Ammon's horn (tissue), 1 donor: ENCODE data around the gene RACK1.
"Not testable (repeated sequence)": the region's sequence is repeated elsewhere in the genome, so short reads cannot be mapped to it uniquely, and the experiment has no call there.

Experiments used
- DNase-seq: peaks from one replicate; pipeline ENCODE4 v3.0.0-alpha.2; 2016; ENCODE audit warnings: low spot score

The RACK1 gene

DNA sequence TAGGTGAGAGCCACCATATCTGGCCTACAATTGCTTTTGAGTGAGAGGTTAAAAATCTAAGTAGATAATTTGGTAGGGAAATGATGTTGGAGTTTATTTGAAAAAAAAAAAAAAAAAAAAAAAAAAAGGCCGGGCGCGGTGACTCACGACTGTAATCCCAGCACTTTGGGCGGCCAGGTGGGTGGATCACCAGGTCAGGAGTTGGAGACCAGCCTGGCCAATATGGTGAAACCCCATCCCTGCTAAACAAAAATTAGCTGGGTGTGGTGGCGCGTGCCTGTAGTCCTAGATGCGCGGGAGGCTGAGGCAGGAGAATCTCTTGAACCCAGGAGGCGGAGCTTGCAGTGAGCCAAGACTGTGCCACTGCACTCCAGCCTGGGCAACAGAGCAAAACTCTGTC lies 29.5 kb downstream of the RACK1 start:
- DNase-seq = not testable (repeated sequence)

DNA sequence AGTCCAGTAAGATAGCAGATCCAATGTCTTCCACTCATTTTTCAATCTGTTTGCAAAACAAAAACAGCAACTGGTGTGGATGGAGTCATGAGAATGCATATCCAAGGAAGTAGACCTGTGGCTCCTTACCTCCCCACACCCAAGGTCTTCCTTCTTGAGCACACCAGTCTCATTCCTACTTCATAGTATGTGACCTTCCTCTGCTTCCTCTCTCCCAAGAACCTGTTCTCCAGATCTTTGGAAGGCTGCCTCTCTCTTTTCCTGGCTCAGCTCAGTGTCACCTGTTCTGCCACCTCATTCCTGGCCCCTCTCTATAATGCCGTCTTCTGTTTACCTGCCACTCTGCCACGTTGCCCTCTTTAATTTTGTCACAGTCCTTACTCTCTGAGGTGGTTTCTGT lies 30.8 kb downstream of the RACK1 start:
- no peak for DNase-seq

DNA sequence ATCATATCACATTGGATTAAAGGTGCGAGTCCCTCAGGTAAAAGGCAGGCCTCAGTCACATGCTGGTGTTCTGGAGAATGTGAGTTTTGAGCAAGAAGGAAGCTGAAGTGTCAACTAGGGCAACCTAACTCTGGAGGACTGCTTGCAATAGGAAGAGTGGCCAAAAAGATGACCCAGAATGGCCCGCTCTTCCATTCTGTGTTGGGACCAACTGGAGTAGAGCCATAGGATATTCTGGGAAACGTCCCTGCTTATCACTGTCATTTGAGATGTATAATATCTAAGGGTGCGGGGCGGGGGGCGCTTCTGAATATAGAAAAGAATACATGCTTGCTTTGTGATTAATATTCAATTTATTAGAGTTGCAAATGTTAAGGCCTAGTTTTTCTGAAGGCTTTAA lies 31.6 kb downstream of the RACK1 start:
- no peak for DNase-seq

DNA sequence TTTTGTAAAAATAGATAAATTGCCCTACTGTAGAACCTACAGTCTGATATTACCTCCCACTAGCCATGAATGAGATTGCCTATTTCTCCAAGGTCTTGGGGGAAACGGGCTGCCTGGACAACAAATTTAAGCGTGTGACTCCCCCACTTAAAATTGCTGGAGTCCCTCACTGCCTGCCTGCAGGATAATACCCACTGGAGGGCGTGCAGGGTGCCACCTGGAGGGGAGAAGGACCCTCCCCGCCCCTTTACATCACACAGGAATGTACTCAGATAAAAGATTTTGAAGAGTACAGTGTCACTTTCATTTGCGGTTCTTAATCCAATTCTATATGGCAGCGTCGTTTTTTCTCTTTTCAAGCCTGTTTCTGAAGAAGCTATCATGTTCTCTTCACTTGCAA lies 32.5 kb downstream of the RACK1 start:
- no peak for DNase-seq

DNA sequence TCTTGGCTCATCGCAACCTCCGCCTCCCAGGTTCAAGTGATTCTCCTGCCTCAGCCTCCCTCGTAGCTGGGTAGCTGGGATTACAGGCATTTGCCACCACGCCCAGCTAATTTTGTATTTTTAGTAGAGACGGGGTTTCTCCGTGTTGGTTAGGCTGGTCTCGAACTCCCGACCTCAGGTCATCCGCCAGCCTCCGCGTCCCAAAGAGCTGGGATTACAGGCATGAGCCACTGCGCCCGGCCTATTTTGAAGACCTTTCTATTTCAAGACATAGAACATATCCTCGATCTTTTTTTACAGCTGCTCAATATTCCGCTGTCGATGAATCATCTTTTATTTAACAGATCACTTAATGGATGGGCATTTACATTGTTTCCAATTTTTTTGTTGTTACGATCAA lies 33.0 kb downstream of the RACK1 start:
- DNase-seq = not testable (repeated sequence)

DNA sequence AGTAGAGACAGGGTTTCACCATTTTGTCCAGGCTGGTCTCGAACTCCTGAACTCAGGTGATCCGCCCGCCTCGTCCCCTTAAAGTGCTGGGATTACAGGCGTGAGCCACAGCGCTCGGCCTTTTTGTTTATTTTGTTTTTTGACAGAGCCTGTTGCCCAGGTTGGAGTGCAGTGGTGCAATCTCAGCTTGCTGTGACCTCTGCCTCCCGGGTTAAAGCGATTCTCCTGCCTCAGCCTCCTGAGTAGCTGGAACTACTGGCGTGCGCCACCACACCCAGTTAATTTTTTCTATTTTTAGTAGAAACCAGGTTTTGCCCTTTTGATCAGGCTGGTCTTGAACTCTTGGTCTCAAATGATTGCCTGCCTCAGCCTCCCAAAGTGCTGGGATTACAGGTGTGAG lies 33.6 kb downstream of the RACK1 start:
- not testable (repeated sequence) for DNase-seq

DNA sequence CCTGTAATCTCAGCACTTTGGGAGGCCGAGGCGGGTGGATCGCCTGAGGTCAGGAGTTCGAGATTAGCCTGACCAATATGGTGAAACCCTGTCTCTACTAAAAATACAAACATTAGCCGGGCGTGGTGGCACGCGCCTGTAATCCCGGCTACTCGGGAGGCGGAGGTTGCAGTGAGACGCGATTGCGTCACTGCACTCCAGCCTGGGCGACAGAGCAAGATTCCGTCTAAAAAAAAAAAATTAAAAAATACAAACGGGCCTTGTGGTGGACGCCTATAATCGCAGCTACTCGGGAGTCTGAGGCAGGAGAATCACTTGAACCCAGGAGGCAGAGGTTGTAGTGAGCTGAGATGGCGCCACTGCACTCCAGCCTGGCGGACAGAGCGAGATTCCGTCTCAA lies 34.7 kb downstream of the RACK1 start:
- not testable (repeated sequence) for DNase-seq

DNA sequence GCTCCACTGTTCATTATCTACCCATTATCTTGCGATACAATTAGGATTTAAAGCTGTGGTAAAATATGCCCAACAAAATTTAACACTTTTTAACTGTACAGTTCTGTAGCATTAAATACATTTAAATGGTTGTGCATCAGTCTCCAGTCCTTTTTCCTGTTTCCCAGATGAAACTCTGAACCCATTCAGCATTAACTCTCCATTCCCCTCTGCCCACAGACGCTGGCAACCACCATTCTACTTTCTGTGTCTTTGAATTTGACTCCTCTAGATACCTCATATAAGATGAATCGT lies 35.8 kb downstream of the RACK1 start:
- DNase-seq = no peak

DNA sequence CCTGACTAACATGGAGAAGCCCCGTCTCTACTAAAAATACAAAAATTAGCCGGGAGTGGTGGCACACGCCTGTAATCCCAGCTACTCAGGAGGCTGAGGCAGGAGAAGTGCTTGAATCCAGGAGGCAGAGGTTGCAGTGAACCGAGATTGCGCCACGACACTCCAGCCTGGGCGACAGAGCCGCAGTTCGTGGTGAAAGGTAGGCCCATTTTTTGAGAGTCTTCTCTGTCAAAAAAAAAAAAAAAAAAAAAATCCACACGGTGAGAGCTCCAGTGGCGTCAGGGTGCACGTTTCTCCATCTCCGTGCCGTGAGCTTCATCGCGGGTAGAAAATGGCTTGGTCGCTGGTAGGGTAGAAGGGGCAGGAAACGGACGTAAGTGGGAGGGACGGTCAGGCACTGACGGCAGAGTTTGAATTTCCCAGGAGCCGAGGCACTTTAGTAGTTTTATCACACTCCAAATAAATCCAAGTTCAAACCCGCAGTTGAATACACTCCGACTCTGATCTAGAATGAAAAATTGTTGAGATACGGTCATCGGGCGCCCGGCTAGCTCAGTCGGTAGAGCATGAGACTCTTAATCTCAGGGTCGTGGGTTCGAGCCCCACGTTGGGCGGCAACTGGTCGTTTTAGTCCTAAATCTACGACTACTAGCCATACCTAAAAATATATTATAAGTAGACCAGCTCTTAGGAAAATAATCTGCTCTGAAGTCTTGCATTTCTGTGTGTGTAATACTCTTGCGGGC lies 36.3 kb downstream of the RACK1 start:
- peak; percentile 80 for DNase-seq

DNA sequence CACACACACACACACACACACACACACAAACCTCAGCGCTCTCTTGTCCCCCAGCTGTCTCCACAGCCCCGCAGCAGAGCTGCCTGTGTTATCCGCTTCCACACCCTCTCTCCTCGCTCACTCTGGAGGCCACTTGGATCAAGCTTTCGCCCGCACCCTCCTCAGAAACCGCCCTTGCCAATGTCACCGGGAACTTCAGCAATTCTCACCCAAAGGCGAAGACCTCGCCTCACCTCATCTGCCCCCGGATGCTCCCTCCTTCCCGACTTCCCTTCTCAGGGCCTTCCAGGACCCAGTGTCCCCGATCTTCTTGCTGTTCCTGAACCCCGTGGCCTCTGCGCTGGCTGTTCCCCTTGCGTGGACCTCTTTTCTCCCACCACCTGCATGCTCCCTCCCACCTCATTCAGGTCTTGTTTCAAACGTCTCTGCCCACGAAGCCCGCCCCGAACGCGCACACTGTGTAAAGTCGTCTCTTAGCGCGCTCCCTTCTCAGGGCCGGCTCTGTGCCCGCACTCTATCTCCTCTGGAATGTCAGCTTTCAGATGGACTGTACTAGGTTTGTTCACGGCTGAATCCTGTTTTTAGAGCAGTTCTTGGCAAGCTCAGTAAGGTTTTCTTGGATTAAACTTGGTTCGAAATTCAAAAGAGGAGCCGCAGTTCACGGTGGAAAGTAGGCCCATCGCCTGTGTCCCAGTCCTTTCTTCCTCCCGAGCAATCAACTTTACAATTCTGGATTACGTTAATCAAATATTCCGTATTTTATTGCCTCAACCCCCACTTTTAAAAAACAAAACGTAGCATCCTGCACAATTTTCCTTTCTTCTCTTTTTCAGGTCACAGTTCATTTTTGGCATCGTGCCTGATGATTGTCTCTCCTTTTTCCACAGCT lies 37.7 kb downstream of the RACK1 start:
- DNase-seq = peak; percentile 39

DNA sequence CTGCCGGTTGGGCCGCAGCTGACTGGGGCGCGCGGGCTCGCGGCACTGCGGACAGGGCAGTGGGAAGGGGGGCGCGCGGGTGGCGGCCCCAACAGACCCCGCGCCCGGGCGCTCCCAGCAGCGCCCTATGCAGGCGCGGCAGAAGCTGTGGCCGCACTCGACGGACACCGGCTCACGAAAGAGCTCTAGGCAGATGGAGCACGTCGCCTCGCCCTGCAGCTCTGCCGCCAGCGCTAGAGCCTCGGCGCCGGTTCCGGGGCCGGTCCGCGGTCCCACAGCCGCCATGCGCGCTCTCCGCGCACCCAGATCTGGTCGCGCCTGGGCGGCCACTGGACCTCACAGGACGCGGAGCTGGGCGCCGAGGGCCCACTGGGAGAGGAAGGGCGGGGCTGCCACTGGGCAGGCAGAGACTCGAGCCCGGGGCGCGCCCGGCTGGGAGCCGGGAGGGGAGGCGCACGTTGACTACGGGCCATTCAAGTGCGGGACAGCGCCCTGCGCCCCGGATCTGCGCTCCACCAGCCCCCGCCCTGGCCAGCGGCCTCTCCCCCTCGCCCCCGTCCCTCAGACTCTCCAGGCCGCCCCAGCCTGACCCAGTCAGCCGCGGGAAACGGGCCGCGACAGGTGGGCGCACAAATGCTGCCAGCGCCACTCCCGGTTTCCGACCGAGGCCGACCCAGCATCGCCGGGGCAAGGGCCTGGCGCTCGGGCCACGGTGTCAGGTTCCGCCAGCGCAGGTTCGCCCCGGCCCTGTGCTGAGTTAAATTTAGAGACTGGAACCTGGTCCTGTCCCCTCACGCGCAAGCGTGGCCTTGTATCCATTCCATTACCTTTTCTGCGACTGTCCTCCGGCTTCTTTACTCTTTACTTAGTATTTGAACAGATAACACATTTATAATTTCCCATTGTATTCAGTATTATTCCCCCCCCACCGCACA lies 38.6 kb downstream of the RACK1 start, which contains the start of gene TRIM7:
Gene TRIM7 (minus strand): TSS at position 371 of the 935 bp plus-strand sequence. CDS start 86 bp downstream, at position 285.
- DNase-seq = no peak

DNA sequence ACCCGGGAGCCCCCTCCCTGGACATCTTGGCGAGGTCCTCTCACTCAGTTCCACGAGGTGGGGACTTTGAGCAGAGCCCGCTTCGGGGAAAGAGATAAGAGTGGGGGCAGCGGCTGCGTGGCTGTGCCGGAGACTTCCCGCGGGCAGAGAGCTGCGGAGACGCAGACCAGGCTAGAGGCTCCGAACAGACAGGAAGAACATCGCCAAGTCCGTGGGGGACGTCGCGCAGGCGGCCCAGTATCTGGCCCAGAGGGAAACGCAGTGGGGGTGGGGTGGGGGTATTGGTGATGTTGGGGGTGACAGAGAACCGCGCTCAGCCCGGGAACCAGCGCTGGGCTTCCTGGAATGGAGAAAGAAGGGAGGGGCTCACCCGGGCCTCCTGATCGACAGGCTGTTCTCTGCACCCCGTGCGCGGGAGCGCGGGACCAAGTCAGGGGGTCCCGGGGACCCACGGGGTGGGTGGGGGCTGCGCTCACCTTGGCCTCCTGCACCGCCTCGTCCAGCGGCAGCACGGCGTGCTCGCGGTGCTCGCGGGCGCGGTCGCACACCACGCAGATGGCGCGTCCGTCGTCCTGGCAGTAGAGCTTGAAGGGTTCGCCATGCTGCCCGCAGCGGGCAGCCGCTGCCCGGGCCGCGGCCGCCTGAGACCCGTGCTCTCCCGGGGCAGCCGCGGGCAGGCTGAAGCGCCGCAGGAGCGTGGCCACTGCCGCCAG lies 39.4 kb downstream of the RACK1 start:
- DNase-seq = no peak

DNA sequence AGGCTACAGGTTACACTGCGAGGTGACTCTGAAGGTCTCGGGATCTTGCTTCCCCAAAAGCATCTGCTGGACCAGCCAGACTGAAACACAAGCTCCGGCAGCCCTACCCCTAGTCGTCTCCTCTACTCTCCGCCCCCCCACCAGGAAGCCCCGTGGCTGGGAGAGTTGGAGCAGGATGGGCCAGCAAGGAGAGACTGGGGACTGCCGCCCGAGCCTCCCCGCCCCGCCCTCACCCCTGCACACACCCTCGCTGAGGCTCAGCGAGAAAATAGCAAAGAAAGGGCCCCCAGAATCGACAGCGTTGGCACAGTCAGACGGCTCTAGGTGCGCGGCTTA lies 40.0 kb downstream of the RACK1 start:
- DNase-seq = no peak

DNA sequence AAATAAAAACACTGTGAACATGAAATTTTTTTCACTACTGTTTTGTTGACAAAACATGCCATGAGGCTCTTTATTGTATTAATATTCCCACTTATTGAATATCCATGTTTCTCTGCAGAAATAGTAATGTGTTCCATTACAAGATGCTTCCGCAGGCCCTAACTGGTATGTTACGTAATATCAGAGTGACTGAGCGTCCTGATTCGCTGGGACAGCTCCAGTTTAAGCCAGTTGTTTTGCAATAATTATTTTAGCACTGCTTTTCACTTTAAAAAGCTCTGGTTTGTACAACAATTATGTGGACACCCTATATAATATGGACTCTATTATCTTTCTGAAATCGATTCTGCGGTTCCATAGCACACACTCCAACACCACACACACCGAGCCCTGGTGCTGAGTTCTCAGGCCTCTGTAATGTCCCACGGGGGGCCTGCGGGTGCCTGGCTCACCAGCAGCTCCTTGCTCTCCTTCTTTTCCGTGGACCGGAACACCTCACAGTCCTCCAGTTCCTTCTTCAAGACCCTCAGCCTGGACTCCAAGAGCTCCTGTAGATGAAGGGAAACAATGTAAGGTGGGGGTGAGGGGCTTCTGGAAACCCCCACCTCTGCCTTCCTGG lies 40.5 kb downstream of the RACK1 start:
- no peak for DNase-seq

DNA sequence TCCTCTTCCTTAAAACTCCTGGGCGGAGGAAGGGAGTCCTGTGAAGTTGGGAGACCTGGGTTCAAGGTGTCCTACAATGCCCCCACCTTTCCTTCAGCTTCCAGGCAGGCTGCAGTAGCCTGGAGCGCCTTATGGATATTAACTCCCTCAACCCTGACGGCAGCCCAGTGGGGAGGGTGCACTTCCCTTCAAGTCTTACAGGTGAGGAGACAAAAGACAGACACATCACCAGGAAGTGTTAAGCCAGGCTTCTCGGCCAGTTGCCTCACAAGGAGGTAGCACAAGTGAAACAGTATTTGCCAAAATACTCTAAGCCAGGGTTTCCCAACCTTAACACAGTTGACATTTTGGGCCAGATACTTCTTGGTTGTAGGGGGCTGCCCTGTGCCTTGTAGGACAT lies 42.9 kb downstream of the RACK1 start:
- DNase-seq = no peak

DNA sequence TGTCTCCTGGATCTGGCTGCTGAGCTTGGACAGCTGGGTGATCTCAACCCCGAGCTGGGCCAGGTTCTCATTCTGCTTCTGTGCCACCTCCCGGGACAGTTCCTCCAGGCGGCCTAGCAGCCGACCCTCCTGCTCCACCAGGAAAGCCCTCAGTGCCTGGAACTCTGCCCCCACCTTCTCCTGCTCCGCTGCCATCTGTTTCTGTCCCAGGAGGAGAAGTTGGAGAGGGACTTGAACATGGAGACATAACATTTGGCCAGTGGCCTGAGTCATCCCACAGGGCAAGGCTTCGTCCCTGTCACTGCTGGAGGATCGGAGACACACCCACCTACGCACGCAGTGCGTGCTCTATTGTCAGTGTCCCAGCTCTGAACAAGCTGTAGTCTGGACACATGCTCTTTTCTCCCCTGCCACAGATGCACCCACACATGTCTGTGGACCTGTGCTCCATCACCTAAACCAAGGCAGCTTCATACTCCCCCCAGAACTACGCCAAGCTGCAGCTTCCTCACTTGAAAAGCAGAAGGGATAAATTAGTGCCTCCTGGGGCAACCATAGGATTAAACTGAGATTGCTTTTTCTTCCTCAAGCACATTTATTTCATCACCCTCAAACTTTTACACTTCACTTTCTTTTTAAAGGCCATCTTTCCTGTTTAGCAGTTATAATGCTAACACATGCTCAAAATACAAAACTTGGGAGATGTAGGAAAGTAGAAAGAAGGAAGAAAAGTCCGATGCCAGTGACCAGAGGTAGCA lies 43.6 kb downstream of the RACK1 start:
- no peak for DNase-seq

DNA sequence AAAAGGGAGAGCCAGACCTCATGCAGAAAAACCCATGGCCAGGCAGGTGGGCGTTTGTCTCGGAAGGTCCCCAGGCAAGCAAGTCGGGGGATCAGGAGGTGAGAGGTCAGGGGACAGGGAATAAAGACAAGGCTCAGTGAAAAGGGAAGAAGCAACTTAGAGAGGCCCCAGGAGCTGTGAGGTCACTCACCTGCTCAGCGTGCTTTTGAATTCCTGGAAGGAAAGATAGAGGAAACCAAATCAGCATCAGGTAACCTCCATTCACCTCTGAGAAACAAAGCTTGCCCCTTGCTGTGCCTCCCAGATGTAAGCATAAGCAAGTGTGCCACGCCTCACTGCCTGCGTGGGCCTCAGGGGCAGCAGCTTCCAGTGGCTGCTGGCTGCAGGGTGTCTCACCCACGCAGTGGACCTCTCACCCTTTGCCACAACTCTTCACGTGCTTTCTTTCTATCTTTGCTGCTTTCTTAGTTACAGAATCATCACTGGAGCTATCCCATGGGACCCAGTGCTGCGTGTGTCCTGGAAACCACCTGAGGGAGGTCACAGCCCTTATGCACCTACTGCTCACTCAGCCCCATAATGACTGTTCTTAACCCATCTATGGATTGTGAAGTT lies 44.7 kb downstream of the RACK1 start:
- no peak for DNase-seq

DNA sequence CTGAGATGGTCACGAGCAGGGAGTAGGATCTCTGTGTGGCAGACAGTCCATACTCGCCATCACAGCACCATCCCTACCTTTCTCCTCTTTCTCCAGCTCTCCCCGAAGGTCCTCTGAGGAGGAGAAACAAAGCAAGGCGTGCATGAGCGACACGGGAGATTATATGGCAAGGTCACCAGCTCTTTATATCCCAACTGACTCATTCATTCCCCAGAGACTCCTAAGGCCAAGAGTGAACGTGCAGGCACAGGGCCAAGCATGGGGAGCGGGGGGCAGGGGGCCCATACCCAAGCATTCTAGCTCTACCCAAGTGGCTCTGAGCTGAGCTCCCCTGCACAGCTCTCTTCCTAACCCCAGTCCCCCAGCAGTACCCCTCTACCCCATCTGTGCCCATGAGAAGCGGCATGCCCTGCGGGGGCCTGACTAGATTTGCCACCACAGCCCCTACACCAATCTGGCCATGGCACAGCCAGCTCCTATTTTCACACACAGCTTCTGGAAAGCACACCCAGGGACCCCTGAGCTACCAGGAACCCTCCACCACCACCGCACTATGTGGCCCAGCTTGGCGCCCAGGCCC lies 45.5 kb downstream of the RACK1 start:
- DNase-seq = no peak

DNA sequence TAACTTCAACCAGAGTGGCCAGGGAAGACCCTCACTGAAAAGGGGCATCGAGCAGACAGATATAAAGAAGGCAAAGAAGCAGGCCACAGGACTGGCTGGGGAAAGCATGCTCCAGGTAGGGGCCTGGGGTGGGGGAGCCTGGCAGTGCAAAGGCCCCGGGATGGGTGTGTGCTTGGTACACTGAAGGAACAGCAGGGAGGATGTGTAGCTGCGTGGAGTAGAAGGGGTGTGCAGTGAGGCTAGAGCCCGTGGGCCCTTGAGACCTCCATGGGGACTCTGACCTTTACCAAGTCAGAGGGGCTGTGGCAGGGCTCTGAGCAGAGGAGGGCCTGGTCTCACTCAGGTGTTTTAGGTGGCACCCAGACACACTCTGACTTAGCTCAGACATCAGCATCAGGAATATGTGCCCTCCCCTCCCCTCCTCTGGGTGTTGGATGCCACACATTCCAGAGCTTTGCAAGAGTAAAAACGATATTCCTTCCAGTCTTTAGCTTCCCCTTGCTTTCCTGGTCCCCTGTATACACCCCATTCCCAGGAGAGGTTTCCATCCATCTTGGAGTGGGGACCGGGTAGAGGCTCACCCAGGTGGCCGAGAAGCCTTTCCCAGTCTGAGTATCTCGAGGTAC lies 46.3 kb downstream of the RACK1 start:
- no peak for DNase-seq
